GM19023 (cell line): ENCODE data around the gene SCN1A.
"Not testable (repeated sequence)": the region's sequence is repeated elsewhere in the genome, so short reads cannot be mapped to it uniquely, and the experiment has no call there.

Source experiments
- ATAC-seq: cut with Tn5 transposase; IDR thresholded peaks from one replicate; pipeline ENCODE4 v1.9.1; 2021; ENCODE audit warnings: mild to moderate bottlenecking, moderate library complexity; ENCODE audit not compliant: unreplicated experiment

The SCN1A gene

GRCh38 chr2:165990846-165991245 lies 137.0 kb downstream of the SCN1A start:
- ATAC-seq, result no peak

DNA sequence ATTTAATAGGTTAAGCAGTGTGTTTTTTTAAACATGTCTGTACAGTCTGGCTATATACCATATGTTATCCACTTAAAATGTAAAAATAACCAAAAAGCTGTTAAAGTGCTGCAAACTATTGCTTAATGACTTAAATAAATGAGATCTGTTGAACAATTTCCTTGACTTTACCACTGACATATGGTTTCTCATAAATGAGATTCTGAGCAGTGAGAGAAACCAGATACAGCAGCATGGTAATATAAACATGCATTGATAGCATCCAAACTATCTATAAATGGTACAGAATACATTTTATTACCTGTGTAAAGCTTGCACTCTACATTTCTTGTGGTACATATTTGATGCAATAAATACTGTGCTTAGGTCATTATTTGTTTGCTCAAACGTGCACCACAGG lies 138.0 kb downstream of the SCN1A start:
- no peak for ATAC-seq

- no peak for ATAC-seq
Measured at GRCh38 chr2:165985120-165985519, 142.7 kb downstream of the SCN1A start.

- not testable (repeated sequence) for ATAC-seq
Measured at GRCh38 chr2:165972161-165972560, 155.7 kb downstream of the SCN1A start.

DNA sequence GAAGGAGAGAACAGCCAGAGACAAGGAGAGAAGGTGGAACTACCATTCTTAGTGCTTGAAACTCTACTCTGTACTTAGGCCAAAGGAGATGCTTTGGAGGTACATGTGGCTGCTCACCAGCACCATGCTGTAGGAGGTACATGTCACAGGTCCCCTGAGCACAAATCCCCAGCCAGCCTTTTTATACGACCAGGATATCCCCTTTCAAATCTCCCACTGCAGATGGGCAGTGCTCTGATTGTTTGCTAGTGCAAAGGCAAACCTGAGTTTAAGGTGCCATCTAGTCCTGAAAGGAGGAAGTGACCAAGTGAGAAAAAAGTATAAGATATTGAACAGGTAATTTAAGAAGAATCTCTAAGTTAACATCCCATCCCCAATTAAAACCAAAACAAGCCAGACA lies 157.2 kb downstream of the SCN1A start:
- ATAC-seq, result no peak

DNA sequence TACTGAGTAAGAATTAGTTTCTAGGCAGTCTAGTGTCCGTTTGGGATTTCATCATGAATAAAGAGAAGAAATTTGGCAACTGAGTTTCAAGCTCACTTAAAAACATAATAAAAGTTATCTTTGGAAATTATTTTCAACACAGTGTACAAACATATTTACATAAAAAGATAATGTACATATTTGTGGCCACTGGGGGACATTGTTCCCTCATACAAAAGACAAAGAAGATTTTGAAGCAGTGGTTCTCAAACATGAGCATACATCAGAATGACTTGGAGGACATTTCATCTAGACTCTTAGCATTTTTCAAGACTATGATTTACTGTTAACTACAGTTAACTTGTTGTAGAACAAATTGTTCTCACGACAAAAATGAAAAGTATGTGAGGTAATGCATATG lies 158.6 kb downstream of the SCN1A start:
- no peak for ATAC-seq

- no peak for ATAC-seq
Measured at GRCh38 chr2:165967746-165968145, 160.1 kb downstream of the SCN1A start.

DNA sequence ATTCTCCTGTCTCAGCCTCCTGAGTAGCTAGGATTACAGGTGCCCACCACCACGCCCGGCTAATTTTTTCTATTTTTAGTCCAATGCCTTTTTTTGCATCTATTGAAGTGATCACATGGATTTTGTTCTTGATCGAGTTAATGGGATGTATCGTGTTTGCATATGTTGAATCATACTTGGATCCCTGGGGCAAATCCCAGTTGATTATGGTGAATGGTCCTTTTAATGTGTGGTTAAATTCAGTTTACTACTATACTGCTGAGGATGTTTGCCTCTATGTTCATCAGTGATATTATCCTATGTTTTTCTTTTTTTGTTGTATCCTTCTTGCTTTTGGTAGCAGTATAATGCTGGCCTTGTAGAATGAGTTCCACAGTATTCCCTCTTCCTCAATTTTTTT lies 166.0 kb downstream of the SCN1A start:
- ATAC-seq, result no peak

- ATAC-seq, result no peak
Measured at GRCh38 chr2:165959371-165959770, 168.4 kb downstream of the SCN1A start.

GRCh38 chr2:165958313-165958960 lies 169.4 kb downstream of the SCN1A start:
- no peak for ATAC-seq

DNA sequence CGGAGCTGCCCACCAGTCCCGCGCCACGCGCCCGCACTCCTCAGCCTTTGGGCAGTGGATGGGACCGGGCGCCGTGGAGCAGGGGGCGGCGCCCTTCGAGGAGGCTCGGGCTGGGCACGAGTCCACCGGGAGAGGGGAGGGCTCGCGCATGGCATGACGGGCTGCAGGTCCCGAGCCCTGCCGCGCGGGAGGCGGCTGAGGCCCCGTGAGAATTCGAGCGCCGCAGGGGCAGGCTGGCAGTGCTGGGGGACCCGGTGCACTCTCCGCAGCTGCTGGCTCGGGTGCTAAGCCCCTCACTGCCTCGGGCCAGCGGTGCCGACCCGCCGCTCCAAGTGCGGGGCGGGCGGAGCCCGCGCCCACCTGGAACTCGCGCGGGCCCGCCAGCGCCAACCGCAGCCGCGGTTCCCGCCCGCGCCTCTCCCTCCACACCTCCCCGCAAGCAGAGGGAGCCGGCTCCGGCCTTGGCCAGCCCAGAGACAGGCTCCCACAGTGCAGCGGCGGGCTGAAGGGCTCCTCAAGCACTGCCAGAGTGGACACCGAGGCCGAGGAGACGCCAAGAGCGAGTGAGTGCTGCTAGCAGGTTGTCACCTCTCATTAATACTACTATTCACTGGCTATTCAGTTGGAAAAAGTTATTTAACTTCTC lies 170.7 kb downstream of the SCN1A start:
- ATAC-seq, result no peak

DNA sequence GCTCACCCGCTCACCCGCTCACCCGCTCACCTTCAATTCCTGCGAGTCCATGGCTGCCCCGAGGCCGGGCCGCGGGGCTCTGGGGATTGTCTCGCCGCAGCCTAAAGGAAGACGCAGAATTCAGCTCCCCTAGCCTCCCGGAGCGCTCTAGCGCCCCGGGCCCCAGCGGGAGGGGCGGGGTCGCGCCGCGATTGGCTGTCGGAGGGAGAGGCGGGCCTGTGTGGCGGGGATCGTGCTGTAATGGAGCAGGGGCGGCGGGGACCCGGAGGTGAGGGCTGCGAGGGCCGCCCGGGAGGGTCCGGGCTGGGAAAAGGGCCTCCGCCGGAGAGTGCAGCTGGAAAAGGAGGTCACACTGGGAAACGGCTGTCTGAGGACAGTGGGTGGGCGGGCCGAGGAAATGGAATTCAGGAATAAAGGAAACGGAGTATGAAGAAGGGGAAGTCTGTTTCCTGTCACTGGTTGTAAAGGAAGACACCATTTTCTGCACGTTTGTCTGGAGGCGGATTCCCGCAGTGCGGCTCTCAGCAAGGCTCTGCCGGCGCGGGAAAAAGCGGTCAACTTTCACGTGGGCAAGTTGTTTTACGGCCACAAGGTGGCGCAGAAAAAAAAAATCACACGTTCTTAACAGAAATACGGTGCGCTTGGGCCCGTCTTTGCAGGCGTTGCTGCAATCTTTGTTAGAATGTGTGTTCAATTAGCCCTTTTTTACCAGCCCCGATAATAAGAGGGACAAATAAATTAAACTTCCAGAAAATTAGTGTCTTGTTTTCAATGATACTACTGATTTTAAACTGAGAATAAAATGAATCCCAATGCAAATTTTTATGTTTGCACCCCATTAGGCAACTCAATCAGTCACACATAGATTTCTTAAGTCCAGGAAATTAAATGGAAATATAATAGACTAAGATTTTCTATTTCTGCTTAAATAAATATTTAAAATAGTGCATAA lies 173.9 kb downstream of the SCN1A start, which contains the start of gene TTC21B:
Gene TTC21B, minus strand, starts transcription at position 122 of the 952 bp plus-strand sequence. Its CDS starts 71 bp downstream, at position 51.
- peak; percentile 98 for ATAC-seq

- peak; percentile 50 for ATAC-seq
Measured at GRCh38 chr2:165953306-165953654, 174.5 kb downstream of the SCN1A start.

DNA sequence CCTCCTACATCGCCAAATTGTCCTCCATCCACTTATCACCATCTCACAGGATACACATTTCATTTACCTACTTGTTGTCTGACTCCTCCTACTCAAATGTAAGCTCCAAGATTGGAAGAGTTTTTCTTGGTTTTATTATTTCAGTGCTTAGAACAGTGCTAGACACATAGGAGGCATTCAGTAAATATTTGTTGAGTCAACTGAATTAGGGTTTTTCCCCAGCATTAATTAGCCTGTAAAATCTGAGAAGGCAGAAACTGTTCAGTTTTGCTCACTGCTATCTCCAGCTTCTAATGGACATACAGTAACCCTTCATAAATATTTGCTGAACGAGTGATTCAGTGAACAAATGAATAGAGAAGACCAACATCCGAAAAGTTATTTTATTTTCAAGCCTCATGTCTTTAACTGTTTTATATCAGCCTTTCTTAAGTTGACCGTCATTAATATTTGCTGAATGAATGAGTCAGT lies 175.0 kb downstream of the SCN1A start:
- no peak for ATAC-seq

GRCh38 chr2:165952085-165952484 lies 175.7 kb downstream of the SCN1A start:
- ATAC-seq, result no peak

DNA sequence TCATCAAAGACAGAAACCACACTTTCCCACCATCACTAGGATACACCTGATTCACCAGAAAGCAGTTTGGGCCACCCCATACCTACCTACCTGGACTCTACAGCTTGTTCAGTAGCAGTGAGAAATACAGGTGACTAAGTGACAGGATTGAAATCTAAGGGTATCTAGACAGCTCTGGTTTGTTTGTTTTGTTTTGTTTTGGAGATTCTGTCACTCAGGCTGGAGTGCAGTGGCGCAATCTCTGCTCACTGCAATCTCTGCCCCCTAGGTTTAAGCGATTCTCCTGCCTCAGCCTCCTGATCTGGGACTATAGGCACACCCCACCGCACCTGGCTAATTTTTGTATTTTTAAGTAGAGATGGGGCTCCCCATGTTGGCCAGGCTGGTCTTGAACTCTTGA lies 177.4 kb downstream of the SCN1A start:
- ATAC-seq, result no peak

DNA sequence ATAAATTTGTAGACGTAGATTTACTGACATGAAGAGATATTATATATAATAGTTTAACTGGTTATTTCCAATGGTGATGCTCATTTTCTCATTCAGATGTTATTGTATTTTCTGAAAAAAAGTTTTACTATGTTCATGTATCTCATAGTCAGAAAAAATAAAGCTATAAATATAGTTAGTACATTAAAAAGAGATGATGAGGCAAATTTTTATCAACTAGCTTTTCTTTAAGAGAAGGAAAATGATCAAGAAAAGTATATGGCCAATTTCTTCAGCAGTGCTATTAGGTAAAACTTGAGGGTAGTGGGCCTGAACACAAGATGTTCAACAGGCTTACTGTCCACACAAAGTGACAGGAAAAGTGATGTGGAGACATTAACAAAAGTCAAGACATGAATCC lies 186.0 kb downstream of the SCN1A start:
- ATAC-seq, result no peak

- no peak for ATAC-seq
Measured at GRCh38 chr2:165938237-165938636, 189.6 kb downstream of the SCN1A start.
